Liver (tissue), 3 donors: ENCODE measurements around the gene ANP32B.

Experiments
- FOXA1 ChIP-seq: IDR thresholded peaks from 2 replicates; pipeline ENCODE4 v1.6.1; 2016; ENCODE audit warnings: antibody characterized with exemption
- HNF4A ChIP-seq, 2 donors: conservative IDR thresholded peaks; 2 replicates each; pipeline ENCODE4 v1.6.1; 2016; ENCODE audit warnings: antibody characterized with exemption in 2 of 2, mild to moderate bottlenecking in 2 of 2
- HNF4G ChIP-seq: IDR thresholded peaks from 2 replicates; pipeline ENCODE4 v1.6.1; 2016; ENCODE audit warnings: antibody characterized with exemption
- JUND ChIP-seq, 2 donors: IDR thresholded peaks; 2 replicates each; pipeline ENCODE4 v1.6.1; 2016; ENCODE audit warnings: antibody characterized with exemption in 2 of 2
- NR2F2 ChIP-seq: IDR thresholded peaks from 2 replicates; pipeline ENCODE4 v1.6.1; 2016; ENCODE audit warnings: antibody characterized with exemption
- RAD21 ChIP-seq, 2 donors: IDR thresholded peaks; 2 replicates each; pipeline ENCODE4 v1.6.1; 2016; ENCODE audit warnings: antibody characterized with exemption in 2 of 2, mild to moderate bottlenecking in 2 of 2
- RXRA ChIP-seq, 2 donors: IDR thresholded peaks; 2 replicates each; pipeline ENCODE4 v1.6.1; 2017 to 2018; ENCODE audit warnings: antibody characterized with exemption in 2 of 2, mild to moderate bottlenecking in 1 of 2
- SP1 ChIP-seq: IDR thresholded peaks from 2 replicates; pipeline ENCODE4 v1.6.1; 2018; ENCODE audit warnings: antibody characterized with exemption, mild to moderate bottlenecking
- YY1 ChIP-seq: IDR thresholded peaks from 2 replicates; pipeline ENCODE4 v1.6.1; 2016; ENCODE audit warnings: antibody characterized with exemption, mild to moderate bottlenecking
- TF ChIP-seq, protein P1 (sequence below): fragments of 150-350 bp; IDR thresholded peaks from 2 replicates; pipeline ENCODE4 v1.5.1; 2017; ENCODE audit warnings: improper control_type of control experiment, low read depth, low read length; ENCODE audit not compliant: missing input control
- TF ChIP-seq, protein P2 (sequence below): IDR thresholded peaks from 2 replicates; pipeline ENCODE4 v1.6.1; 2016; ENCODE audit warnings: antibody characterized with exemption, mild to moderate bottlenecking
- TF ChIP-seq, protein P3 (sequence below): IDR thresholded peaks from 2 replicates; pipeline ENCODE4 v1.6.1; 2016; ENCODE audit warnings: antibody characterized with exemption
- TF ChIP-seq, protein P4 (sequence below): IDR thresholded peaks from 2 replicates; pipeline ENCODE4 v1.6.1; 2016; ENCODE audit warnings: antibody characterized with exemption
- donor health status: healthy.
- donor health status: healthy.

DNA sequence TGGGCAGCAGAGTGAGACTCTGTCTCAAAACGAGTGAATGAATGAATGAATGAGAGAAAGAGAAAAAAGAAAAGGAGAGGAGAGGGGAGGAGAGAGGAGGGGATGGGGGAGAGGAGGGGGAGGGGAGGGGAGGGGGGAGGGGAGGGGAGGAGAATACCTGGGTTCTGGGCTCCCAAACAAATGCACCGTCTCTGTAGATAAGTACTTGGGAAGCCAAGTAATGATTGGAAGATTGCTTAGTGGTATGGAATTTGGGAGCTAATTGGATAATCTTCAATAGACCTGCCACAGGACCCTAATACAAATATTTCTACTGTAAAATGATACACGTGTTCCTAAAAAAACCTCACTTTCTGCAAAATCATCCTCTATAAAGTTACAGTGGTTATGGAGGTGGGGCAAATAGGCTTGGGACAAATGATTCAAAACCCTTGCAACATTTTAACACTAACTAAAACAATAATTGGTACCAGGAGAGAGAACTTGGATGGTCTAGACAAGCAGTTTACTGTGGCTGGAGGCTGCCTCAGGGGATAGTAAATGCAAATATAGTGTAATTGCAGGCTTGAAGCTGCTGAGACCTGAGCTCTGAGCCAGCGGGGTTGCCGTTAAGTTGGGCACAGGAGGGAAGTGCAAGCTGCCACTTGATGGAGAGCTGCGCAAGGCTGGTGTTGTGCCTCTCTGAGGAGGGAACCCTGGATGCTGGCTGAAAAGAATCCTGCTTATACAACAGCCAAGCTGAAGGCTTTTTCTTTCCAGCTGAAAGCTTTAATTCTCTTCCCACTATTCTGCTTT lies 48.6 kb upstream of the ANP32B start:
- TF ChIP-seq, protein P1, sequence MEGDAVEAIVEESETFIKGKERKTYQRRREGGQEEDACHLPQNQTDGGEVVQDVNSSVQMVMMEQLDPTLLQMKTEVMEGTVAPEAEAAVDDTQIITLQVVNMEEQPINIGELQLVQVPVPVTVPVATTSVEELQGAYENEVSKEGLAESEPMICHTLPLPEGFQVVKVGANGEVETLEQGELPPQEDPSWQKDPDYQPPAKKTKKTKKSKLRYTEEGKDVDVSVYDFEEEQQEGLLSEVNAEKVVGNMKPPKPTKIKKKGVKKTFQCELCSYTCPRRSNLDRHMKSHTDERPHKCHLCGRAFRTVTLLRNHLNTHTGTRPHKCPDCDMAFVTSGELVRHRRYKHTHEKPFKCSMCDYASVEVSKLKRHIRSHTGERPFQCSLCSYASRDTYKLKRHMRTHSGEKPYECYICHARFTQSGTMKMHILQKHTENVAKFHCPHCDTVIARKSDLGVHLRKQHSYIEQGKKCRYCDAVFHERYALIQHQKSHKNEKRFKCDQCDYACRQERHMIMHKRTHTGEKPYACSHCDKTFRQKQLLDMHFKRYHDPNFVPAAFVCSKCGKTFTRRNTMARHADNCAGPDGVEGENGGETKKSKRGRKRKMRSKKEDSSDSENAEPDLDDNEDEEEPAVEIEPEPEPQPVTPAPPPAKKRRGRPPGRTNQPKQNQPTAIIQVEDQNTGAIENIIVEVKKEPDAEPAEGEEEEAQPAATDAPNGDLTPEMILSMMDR = no peak
- no peak for TF ChIP-seq JUND (IDR thresholded peaks at IDR 0.05)
- TF ChIP-seq YY1 = no peak
- no peak for TF ChIP-seq SP1
- TF ChIP-seq, protein P2, sequence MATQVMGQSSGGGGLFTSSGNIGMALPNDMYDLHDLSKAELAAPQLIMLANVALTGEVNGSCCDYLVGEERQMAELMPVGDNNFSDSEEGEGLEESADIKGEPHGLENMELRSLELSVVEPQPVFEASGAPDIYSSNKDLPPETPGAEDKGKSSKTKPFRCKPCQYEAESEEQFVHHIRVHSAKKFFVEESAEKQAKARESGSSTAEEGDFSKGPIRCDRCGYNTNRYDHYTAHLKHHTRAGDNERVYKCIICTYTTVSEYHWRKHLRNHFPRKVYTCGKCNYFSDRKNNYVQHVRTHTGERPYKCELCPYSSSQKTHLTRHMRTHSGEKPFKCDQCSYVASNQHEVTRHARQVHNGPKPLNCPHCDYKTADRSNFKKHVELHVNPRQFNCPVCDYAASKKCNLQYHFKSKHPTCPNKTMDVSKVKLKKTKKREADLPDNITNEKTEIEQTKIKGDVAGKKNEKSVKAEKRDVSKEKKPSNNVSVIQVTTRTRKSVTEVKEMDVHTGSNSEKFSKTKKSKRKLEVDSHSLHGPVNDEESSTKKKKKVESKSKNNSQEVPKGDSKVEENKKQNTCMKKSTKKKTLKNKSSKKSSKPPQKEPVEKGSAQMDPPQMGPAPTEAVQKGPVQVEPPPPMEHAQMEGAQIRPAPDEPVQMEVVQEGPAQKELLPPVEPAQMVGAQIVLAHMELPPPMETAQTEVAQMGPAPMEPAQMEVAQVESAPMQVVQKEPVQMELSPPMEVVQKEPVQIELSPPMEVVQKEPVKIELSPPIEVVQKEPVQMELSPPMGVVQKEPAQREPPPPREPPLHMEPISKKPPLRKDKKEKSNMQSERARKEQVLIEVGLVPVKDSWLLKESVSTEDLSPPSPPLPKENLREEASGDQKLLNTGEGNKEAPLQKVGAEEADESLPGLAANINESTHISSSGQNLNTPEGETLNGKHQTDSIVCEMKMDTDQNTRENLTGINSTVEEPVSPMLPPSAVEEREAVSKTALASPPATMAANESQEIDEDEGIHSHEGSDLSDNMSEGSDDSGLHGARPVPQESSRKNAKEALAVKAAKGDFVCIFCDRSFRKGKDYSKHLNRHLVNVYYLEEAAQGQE = no peak
- TF ChIP-seq, protein P3, sequence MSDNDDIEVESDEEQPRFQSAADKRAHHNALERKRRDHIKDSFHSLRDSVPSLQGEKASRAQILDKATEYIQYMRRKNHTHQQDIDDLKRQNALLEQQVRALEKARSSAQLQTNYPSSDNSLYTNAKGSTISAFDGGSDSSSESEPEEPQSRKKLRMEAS = no peak
- TF ChIP-seq, protein P4, sequence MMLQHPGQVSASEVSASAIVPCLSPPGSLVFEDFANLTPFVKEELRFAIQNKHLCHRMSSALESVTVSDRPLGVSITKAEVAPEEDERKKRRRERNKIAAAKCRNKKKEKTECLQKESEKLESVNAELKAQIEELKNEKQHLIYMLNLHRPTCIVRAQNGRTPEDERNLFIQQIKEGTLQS = no peak
- TF ChIP-seq RAD21 (IDR thresholded peaks at IDR 0.05) = no peak
- no peak for TF ChIP-seq NR2F2
- TF ChIP-seq HNF4A (conservative IDR thresholded peaks at IDR 0.05) = no peak
- no peak for TF ChIP-seq FOXA1
- TF ChIP-seq HNF4G = no peak
- TF ChIP-seq RXRA (IDR thresholded peaks at IDR 0.05) = no peak
